GM19238 (cell line): ENCODE data around the gene TSPAN9.

ENCODE experiments used
- DNase-seq: peaks from one replicate; pipeline ENCODE4 v3.0.0; 2011; ENCODE audit warnings: low spot score; ENCODE audit not compliant: insufficient read length

The TSPAN9 gene

DNA sequence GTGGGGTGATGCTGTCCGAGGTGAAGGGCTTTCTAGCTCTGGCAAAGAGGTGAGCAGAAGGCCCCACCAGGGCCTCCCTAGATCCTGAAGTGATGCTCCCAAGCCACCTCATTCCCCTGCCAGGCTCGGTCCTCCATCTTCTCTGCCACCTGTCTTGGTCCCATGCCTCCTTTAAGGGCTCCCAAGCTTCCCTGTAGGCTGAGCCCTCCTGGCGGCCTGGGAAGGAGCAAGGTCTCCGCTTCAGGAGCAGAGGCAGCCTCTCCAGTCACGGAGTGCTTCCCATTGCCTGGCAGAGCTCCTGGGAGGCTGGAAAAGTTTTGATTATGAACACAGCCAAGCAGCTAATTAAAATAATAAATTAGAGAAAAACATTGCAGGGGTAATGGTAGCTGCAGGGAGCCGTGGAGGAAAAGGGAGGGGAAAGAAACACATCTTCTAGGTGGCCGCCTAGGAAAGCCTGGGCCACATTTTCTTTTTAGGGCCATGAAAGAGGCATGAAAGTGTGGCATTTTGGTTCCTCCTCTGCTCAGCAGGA lies 253.9 kb downstream of the TSPAN9 start:
- no peak for DNase-seq

DNA sequence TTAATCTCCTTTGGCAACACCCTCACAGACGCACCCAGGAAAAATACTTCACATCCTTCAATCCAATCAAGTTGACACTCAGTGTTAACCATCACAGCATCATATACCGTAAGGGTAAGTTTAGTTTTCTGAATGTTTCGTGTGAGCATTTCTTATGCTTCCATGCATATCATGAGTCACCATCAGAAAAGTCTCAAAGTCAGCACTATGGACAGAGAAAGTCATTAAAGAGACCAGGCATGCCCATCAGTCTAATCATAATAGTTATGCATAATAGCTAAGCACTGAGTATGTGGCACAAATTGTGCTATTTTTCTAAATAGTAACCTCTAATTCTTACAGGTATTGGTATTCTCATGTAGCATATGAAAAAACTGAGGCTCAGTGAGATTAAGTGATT lies 255.0 kb downstream of the TSPAN9 start:
- DNase-seq, result no peak

DNA sequence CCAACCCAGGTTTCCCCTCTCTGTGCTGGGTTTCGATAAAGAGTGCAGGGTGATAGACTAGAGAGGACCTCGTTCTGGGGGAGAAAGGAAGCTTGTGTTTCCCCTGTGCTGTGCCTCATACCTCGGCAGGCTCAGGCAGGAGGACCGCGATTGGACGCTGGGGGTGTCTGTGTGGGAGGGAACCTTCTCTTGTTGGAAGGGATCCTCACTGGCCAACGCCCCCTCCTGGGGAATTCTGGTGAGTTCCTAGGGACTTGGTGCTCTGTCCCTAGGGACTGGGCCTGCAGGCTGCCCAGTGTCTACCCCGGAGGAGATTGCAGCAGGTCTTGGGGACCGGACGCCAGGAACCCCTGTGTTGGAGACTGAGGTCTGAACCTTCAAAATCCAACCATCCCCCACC lies 256.4 kb downstream of the TSPAN9 start:
- DNase-seq, result no peak

DNA sequence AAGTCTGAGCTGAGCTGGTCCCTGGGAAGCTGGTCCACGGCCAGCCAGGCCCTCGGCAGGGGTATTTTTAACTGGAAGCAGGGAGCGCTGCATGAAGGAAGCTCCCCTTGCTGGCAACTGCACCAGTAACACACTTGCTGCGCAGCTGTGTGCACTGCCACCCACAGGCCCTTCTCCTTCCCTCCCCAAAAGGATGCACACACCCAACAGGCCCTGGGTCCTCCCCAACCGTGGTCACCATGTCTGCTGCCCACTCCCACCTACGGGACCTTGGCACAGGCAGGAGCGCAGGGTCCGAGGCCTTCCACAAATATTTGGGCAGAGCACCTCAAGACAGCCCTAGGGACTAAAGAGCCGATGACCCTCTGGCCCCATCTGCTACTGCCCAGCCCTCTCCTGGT lies 256.8 kb downstream of the TSPAN9 start:
- no peak for DNase-seq

DNA sequence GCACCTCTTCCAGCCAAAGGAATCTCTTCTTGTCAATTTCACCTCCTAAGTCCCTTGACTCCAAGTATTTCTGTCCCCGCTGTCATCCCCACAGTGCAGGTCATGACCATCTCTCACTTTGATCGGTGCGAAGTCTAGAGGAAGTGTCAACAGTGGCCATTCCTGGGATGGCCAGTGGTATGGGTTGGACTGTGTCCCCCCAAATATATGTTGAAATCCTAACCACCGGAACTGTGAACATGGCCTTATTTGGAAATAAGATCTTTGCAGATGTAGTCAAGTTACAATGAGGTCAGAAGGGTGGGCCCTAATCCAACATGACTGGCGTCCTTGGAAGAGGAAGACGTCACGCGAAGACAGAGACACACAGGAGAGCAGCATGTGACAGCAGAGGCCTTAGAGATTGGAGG lies 257.9 kb downstream of the TSPAN9 start:
- DNase-seq, result no peak
